GM19240 (cell line): ENCODE results near the gene PHLDB3.
"Not testable (repeated sequence)": the region's sequence is repeated elsewhere in the genome, so short reads cannot be mapped to it uniquely, and the experiment has no call there.

ENCODE experiments used
- DNase-seq: peaks from one replicate; pipeline ENCODE4 v3.0.0; 2011; ENCODE audit warnings: low spot score; ENCODE audit not compliant: insufficient read length

Gene PHLDB3

DNA sequence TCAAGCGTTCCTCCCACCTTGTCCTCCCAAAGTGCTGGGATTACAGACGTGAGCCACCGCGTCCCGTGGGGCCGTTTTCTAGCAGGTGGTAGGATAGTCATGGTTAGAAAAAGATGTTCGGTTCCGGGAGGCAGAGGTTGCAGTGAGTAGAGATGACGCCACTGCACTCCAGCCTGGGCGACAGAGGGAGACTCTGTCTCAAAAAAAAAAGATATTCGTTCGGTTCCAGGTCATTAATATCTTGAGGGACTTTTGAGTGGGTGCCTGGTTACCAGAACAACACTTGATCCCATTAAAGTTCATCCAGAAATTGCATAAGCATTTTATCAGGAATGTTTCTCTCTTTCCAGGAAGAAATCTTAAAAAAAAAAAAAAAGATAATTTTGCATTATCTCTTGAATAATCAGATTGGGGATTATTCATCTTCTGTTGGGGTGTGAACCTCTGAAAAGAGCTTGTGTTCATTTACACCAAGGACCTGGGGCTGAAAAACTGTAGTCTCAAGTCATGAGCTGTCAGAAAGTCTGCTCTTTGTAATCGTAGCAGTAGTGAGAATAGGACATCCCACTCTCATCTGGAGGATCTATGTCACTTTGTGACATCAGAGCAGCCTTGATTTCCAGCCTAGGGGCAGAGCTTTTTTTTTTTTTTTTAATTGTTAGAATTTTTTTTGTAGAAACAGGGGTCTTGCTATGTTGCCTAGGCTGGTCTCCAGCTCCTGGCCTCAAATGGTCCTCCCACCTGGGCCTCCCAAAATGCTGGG lies 23.5 kb upstream of the PHLDB3 start:
- no peak for DNase-seq

DNA sequence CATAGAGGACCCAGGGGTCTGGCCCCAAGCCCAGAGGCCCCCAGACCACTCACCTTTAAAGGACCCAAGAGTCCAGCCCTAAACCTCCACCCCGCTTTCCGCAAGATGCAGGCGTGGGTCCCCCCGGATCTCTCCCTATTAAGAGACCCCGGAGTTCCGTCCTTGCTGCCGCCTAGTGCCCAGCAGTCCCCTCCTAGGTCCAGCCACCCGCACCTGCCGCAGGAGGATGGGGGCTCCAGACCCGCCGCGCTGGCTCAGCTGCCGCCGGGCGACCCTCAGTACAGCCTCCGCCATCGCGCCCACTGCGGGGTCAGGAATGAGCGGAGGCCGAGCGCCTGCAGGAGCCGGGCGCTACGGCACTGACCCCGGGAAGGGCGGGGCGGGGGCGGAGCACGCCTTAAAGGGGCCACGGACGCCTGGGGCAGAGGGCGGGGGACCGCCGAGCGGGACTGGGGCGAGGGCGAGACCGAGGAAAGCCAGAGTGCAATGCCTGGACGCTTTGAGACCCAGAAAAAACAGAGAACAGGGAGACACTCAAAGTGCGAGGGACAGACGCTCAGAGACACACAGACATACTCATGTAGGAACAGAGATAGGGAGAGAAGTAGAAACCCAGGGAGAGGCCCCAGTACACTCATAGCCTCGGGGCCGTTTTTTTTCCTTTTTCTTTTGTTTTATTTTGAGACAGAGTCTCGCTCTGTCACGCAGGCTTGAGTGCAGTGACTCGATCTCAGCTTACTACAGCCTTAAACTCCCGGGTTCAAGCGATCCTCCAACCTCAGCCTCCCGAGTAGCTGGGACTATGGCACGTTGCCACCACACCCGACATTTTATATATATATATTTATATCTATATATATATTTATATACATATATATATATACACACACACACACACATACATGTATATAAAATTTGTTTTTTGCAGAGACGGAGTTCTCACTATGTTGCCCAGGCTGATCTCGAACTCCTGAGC lies 22.6 kb upstream of the PHLDB3 start, which contains the start of gene ETHE1:
TSS of gene ETHE1 (minus strand) at position 318 of the 976 bp plus-strand sequence. CDS start at position 294, 24 bp downstream.
- peak; percentile 45 for DNase-seq

DNA sequence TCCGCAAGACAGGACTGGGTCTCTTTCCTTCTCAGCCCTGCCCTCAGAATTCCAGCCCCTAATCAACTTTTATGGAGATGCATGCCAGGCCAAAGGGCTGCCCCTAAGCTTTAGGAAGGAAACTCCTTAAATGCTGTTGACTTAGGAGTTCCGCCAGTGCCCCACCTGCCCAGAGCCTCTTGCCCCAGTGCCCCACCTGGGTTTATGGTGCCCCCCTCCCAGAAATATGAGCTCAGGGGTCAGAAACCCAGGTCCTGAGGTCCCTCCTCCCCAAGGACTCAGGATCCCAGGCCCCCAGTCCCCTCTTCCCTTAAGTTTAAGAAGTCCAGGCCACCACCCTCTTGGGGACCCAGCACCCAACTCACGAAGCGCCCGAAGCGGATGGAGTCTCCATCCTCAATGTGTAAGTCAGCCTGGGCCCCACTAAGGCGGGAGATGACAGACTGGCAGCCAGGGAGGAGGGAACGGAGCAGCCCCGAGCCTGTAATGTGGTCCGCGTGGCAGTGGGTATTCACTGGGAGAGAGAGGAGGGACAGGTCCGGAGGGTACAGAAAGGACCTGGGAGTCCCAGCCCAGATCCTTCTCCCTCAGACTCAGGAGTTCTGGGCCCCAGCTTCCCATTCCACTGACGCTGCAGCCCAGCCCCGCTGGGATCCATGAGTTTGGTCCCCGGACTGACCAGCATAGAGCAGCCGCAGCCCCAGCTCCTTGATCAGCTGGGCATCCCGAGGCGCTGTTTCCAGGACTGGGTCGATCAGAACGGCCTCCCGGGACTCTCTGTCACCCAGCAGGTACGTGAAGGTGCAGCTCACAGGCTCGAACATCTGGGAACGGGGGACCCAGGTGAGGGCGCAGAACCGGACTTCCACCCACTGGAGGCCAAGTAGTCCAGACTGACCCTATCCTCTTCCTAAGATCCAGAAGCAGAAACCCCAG lies 21.6 kb upstream of the PHLDB3 start:
- DNase-seq: no peak

DNA sequence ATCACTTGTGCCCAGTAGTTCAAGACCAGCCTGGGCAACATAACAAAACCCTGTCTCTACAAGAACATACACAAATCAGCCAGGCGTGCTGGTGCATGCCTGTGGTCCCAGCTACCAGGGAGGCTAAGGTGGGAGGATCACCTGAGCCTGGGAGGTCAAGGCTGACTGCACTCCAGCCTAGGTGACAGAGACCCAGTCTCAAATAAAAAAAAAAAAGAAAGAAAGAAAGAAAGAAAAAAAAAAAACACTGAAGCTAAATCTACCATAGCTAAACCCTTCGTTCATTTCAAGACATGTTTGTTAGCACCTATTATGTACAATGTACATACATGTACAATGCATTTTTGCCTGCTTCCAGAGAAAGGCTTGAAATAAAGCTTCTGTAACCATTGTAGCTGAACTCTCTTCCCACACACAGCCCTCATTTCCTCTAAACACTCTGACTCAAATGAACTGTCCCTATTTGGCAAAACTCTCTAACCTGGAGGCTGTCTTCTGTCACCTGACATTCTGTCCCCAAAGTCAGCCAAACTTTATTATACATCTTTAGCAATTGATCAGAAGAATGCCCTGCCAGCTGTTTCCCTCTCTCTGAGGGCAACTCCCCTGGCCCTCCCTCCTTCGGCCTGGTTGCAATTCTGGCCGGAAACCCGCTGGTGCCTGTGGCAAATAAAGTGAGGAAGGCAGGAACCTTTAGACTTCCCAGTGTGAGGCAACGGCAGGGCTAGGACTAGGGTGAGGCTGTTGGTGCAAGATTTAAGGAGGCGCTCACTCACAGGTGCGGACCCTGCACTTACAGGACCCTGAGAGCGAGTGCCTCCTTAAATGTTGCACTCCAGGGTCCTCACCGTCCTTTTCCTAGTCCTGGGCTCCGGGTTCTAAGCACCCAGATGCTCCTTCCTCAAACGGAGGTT lies 20.6 kb upstream of the PHLDB3 start:
- DNase-seq: no peak

DNA sequence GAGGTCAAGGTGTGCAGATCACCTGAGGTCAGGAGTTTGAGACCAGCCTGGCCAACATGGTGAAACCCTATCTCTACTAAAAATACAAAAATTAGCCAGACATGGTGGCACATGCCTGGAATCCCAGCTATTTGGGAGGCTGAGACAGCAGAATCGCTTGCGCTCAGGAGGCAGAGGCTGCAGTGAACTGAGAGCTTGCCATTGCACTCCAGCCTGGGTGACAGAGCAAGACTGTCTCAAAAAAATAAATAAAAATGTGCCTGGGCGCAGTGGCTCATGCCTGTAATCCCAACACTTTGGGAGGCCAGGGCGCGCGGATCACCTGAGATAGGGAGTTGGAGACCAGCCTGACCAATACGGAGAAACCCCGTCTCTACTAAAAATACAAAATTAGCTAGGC lies 19.1 kb upstream of the PHLDB3 start:
- DNase-seq: not testable (repeated sequence)

DNA sequence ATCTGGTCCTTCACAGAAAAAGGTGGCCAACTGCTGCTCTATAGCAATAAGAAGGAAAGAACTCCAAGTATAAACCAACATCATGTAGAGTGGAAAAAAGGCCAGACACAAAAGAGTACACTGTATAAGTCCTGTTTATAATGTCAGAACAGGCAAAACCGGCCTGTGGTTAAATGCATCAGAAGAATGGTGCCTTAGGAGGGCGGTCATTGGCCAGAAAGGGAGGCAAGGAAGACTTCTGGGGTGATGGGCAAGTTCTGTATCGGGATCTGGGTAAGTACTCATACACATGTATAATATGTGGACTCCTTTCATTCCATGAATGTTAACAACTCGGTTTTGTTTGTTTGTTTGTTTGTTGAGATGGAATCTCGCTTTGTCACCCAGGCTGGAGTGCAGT lies 18.4 kb upstream of the PHLDB3 start:
- DNase-seq: no peak

DNA sequence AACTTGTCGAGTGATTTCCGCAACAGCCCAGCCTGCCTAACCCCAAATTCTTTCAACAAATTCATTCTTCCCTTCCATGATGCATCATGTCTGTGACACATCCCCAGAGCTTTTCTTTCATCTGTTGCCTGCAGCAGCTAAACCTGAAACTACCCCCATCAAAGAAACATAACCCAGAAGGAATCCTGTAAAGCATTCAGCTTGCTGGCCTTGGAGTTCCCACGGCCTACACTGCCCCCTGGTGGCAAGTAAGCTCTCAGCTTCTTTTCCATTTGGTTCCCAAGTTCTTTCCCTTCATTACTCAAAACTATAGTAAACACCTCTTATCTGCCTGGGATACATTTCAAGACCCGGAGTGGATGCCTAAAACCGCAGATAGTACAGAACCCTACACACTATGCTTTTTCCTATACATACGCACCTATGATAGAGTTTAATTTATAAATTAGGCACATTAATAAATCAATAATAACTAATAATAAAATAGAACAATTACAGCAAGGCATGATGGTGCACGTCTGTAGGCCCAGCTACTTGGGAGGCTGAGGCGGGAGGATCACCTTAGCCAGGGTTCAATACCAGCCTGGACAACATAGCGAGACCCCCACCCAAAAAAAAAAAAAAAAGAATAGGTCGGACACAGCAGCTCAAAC lies 15.0 kb upstream of the PHLDB3 start:
- DNase-seq: peak; percentile 54

DNA sequence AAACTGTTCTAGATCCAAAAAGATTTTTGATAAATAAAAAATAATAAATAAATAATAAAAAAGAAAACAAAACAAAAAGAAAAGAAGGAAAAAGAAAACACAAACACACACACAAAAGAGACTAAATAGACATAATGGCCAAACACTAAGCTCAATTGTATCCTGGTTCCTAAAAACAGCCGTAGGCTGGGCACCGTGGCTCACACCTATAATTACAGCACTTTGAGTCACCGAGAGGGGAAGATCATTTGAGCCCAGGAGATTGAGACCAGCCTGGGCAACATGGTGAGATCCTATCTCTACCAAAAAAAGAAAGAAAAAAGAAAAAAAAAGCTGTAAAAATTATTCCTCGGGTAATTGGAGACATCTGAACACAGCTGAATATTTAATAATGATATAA lies 13.5 kb upstream of the PHLDB3 start:
- no peak for DNase-seq

DNA sequence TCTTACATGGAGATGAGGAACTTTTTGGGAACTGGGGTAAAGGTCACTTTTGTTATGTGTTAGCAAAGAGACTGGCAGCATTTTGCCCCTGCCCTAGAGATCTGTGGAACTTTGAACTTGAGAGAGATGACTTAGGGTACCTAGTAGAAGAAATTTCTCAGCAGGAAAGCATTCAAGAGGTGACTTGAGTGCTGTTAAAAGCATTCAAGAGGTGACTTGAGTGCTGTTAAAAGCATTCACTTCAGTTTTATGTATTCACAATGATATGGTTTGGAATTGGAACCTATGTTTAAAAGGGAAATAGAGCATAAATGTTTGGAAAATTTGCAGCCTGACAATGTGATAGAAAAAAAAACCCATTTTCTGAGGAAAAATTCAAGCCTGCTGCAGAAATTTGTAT lies 7.9 kb upstream of the PHLDB3 start:
- not testable (repeated sequence) for DNase-seq

DNA sequence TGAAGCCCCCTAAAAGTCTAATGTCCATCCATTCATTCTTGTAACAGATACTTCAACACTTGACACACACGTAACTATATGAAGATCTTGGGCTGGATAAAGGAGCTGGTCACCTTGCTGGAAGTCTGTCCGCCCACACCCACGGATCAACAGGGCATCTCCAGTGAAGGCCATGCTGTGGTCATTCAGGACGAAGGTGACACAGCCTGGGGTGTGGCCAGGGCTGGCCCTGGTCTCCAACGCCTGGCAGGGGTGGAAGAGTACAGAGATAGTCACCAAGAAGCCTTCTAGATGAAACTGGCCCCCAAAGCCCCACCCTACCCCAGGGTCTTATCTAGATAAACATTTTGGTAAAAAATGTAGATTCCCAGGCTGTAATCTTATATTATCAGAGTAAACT lies 6.8 kb upstream of the PHLDB3 start:
- DNase-seq: no peak

DNA sequence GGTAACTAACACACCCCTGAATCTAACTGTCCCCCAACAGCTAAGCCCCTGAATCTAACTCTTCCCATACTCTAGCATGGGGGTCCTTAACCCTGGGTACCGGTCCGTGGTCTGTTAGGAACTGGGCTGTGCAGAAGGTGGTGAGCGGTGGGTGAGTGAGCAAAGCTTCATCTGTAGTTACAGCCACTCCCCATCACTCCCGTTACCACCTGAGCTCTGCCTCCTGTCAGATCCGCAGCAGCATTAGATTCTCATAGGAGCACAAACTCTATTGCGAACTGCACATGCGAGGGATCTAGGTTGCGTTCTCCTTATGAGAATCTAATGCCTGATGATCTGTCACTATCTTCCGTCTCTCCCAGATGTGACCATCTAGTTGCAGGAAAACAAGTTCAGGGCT lies 6.2 kb upstream of the PHLDB3 start:
- no peak for DNase-seq

DNA sequence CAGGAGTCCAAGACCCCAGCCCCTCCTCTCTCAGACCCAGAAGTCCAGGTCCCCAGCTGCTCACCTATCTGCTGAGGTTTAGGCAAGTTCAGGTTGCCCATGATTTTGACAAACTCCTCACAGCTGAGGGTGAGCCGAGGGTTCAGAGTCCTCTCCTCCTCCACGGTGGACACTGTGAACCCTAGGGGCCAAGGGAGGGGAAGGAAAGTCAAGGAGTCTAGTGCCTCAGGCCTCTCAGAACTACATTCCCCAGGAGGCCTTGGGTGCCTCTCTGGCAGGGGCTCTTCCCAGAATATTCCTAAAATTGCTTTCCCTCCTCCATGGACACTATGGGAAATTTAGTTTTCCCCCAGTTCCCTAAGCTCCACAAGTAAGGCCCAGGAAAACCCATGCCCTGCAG lies 3.3 kb upstream of the PHLDB3 start:
- no peak for DNase-seq

DNA sequence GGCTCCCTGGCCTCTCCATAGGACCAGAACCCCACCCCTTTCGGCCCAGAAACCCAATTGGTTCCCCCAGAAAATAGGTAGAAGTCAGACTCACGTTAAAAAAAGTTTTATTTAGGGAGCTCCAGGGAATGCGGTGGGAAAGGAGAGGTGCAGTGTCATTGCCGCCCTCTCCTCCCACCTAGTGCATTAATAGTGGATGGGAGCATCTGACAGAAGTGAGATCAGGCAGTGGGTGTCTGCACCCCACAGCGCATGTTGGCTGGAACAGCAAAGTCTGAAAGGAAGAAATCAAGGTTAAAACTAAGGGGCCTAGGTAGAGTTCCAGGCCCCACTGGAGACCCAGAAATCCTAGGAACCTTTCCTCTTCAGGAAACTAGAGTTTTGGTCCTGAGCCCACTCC lies 2.1 kb upstream of the PHLDB3 start:
- no peak for DNase-seq

DNA sequence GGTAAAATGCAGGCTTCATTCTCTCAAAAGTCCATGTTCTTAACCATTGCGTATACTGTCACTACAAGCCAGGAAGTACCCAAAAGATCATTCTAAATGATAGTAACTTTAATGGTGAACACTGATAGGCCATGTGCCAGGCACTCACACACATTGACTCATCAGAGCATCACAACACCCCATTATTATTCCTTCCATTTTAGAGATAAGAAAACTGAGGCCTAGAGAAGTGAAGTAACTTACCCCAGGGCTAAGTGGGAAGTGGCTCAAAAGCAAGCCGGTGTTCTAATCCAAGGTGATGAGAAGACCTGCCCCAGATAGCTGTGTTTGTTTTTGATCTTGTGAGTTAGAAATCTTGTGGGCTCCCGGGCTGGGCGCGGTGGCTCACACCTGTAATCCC lies 1.4 kb upstream of the PHLDB3 start:
- DNase-seq: no peak

DNA sequence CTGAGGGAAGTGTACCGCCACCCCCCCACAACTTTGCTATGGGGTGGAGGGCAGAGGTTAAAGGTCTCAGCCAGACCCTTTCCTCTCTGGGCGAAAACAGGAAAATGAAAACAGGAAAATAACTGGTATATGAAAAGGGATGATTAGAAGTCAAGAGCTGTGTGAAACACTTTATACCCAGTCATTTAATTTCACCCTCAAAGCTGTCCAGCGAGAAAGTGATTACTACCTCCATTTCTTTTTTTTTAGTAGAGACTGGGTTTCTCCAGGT lies 575 bp upstream of the PHLDB3 start:
- no peak for DNase-seq

DNA sequence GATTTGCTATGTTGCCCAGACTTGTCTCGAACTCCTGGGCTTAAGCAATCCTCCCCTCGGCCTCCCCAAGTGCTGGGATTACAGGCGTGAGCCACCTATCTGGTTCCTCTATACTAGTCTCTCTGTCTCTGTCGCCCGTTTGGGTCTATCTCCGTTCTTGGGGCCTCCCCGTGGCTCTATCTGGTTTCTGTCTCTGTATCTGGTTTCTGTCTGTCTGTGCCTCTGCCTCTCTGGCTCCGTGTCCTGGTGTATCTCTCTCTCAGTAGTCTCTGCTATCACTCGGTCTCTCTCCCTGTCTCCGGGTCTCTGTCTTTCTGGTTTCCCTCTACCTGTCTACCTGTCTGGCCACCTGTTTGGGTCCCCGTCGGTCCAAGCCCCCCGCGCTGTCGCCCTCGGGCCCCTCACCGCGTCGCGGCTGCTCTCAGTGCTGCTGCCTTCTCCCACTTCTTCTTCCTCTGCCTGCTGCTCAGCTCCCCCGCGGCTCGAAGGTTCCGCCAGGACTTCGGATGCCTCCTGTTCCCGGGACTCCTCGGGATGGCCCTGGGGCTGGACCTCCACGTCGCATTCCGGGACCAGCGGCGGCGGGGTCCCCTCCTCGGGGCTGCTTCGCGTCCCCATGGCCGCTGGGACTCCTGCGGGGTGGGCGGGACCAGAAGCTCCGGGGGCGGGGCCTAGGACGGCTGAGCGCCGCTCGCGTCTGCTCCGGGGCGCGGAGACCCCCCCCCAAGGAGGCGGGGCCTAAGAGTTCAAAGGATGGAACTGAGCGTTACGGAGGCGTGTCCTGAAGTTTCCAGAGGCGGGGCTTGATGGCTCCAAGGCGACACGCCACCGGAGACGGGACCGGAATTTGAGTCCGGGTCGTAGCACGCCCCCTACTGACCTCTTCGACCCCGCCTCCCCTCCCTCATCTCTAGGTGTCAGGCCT lies 783 bp downstream of the PHLDB3 start:
- peak; percentile 96 for DNase-seq

DNA sequence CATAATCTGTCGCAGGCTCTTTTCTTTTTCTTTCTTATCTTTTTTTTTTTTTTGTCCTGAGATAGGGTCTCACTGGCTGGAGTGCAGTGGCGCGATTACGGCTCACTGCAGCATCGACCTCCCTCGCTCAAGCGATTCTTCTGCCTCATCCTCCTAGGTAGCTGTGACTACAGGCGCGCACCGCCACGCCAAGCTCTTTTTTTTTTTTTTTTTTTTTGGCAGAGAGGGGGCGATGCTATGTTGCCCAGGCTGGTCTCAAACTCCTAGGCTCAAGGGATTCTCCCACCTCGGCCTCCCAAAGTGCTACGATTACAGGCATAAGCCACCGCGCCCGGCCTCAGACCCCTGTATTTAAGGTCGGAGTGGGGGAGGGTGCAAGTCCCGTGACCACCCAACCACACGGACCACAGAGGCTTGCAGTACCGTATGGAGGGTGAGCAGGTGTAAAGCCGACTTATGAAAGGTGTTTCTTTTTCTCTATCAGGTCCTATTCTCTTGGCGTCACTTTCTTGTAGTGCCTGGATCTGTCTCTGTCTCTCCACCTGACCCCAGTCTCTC lies 2.0 kb downstream of the PHLDB3 start:
- no peak for DNase-seq

DNA sequence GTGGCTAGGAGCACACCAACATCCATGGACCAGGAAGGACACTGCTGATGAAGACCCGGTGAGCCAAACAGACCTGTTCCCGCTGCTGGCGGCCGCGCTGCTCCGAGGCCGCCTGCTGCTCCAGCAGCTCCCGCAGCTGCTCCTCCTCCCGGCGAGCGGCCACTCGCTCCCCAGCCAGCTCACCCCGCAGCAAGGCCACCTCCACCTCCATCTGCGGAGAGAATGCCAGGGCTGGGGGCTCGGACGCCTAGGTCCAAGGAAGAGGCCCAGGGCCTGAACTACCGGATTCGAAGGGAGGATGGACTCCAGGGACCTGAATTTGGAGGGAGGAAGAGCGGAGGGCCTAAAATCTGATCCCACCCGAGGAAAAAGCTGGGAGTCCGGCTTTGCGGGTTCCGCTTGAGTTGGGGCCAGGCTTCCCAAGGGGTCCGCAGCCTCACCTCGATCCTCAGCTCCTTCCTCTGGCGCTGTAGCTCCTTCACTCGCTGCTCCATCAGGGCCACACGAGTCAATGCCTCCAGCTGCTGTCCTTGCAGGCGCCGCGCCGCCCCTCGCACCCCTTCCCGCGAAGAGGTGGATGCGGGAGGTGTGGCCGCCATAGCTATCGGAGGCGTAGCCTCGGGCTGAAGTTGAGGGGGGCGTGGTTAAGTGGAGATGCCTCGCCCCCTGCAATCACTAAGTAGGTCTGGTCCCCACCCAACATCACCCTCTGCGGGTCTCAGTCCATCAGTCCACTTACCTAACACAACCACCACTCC lies 2.7 kb downstream of the PHLDB3 start:
- no peak for DNase-seq
